Stimulated activated CD4-positive, alpha-beta T cell treated with anti-CD3 and anti-CD28 coated beads, Interleukin-4, amount 100 ng/mL, for 1 hour (primary cell): ENCODE data around the gene RANBP17.

ENCODE experiments used
- DNase-seq: peaks from one replicate; pipeline ENCODE4 v3.0.0-alpha.2; 2020

The RANBP17 gene

DNA sequence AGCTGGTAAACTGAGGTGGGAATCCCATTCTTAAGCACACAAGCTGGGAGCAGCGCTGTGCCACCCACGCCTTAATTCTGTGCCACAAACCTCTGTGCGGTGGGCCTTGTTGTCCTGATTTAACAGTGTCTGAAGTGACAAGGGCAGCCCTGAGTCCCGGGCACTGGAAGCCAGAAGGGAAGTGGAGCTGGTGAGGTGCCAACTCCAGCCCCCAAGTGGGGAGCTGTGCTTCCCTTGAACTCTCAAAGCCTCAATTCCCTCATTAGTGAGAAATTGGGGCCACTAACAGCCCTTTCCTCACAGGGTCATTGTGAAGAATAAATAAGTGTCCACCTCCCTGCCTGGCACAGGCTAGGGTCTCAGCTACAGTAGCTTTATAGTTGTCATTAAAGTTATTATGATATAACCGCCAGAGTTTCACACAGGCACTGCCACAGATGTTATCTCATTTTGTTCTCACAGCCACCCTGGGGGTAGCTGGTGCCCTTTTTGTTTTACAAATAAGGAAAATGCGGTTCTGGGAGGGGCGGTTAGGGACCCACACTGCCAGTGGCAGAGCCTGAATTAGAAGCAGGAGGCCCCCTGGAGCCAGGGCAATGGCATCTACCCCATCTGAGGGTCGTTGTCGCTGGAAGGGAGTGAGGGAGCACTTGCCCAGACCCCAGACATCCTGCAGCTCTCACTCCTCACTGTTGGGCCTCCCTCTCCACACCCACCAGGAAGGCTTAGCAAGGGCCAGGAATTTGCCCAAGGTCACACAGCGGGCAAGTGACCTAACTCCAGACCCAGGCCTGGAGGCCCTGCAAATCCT lies 445.2 kb downstream of the RANBP17 start:
- no peak for DNase-seq

DNA sequence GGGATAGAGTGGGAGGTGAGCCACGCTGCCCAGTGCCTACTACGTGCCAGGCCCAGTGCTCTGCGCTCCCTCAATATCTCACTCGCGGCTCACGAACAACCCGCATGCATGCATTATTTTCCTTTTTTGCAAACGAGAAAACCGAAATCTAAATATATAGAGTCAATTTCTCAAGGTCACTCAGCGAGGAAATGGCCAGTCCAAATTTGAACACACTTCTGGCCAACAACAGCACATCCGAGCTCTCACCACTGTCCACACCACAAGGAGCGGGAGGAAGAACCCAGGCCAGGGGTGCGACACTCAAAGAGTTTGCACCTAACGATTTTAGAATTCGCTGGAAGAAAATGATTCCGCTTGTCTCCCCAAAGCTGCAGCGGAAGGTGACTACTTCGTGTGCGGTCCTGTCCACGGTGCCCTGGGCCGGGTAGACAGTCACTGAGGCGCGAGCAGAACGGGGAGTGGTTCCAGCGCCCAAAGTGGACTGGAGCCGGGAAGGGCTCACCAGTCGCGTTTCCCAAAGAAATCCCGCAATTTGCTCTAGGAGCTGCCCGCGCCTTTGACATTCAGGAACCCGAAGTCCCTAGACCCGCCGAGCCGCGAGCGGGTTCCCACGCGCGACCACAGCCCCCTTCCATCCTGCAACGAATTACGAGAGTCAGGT lies 446.1 kb downstream of the RANBP17 start:
- DNase-seq, result no peak

- no peak for DNase-seq
Measured at GRCh38 chr5:171308453-171309275, 446.8 kb downstream of the RANBP17 start, which contains the start of gene TLX3. Gene TLX3 (plus strand): TSS chr5:171309248. CDS start chr5:171309366, 118 bp downstream.

GRCh38 chr5:171309276-171310211 lies 447.7 kb downstream of the RANBP17 start:
- DNase-seq, result no peak

- DNase-seq, result no peak
Measured at GRCh38 chr5:171310212-171310818, 448.5 kb downstream of the RANBP17 start.

- no peak for DNase-seq
Measured at GRCh38 chr5:171310819-171311321, 449.1 kb downstream of the RANBP17 start.

DNA sequence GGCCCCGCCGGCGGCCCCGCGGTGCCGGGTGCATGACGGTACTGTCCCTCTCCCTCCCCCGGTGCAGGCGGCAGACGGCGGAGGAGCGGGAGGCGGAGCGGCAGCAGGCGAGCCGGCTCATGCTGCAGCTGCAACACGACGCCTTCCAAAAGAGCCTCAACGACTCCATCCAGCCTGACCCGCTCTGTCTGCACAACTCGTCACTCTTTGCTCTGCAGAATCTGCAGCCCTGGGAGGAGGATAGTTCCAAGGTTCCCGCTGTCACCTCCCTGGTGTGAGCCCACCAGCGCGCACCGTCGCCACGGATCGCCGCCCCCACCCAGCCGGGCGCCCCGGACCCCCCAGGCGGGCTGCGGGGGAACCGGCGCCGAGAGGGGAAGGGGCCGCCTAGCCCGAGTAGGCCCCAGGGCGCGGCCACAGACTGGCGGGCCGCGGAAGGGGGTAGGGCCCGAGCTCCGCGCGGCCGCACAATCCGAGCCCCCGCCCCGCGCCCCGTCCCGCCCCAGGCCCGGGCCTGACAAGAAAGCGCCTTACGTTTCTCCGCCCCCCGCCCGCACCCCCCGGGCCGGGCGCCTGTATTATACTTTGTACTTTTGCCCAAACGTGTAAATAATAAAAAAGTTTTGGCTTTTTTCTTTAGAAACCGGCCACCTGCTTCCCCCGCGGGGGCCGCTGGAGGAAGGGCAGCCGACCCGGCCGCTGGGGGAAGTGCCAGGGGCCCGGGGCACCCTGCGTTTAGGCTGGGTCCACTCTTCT lies 449.7 kb downstream of the RANBP17 start:
- no peak for DNase-seq

GRCh38 chr5:171312129-171312974 lies 450.5 kb downstream of the RANBP17 start:
- no peak for DNase-seq

DNA sequence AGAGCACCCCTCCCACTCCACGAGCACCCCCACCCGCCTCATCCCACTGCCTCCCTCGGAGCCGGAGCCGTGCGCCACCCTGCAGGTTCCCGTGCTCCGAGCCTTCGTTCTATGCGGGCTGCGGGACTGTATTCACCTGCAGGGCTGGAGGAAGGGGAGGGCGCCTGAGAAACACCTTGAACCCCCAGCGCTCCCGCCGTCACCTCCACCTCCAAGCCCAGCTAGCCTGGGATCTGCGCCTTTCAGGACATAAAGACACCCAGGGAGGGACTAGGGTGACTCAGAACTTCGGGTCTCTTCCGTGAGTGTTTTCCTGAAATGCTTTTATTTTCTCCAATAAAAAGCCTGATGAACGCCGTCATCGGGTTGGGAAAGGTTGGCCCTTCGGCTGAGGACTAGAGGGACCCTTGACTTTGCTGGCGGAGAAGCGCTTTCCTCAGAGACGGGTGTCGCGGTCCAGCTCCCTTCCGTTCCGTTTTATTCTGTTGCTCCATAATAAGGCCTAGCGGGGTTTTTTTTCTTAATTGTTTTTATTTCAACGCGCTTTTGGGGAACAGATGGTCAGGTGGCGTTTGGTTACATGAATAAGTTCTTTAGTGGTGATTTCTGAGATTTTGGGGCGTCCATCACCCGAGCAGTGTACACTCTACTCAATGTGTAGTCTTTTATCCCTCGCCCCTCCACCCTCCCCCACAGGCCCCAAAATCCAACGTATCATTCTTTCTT lies 451.8 kb downstream of the RANBP17 start:
- DNase-seq, result no peak

GRCh38 chr5:171314728-171315385 lies 453.0 kb downstream of the RANBP17 start:
- no peak for DNase-seq

GRCh38 chr5:171315386-171315891 lies 453.6 kb downstream of the RANBP17 start:
- no peak for DNase-seq

DNA sequence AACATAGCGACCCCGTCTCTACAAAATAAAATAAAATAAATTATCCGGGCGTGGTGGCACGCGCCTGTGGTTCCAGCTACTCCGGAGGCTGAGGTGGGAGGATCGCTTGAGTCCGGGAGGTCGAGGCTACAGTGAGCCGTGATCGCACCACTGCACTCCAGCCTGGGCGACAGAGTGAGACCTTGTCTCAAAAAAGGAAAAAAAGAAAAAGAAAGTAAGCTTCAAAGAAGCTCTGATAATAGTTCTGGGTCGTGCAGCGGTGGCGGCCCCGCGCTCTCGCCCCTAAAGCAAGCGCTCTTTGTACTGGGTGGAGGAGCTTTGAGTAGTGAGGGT lies 454.1 kb downstream of the RANBP17 start:
- DNase-seq, result no peak

- DNase-seq, result no peak
Measured at GRCh38 chr5:171316258-171317121, 454.7 kb downstream of the RANBP17 start.

DNA sequence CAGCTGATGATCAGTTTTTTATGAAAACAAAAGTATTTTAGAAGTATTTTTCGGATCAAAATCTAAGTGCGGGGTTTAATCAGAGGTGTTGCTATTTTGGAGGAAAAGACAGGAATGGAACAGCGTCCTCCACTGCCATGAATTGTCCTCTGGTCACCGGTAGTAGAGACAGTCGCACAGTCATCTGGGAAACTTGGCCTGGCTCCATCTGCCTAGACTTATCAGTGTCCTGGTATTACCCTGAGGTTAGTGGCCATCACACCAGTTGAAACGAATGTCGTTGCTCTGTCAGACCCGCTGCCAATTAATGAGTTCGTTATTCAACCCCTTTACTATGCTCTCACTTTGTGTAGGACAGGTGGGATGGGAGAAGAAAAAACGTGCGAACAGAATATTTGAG lies 455.4 kb downstream of the RANBP17 start:
- no peak for DNase-seq

DNA sequence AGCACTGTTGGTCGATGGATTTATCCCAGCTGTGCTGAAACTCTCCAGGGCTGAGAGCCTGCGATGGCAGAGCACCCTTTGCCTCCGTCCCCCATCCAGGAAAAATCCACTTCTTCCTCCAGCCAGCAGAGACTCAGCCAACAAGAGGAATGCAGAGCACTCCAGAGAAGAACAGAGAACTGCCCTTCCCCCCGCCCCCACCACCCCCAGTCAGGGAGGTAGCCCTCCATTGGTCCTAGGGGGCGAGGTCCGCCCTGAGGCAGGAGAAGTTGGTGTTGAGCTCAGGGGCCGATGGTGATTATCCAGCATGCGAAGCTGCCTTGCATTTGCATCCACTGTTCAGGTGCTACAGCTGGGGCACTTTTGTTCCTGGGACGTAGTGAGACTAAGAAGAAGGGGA lies 456.2 kb downstream of the RANBP17 start:
- DNase-seq, result no peak

DNA sequence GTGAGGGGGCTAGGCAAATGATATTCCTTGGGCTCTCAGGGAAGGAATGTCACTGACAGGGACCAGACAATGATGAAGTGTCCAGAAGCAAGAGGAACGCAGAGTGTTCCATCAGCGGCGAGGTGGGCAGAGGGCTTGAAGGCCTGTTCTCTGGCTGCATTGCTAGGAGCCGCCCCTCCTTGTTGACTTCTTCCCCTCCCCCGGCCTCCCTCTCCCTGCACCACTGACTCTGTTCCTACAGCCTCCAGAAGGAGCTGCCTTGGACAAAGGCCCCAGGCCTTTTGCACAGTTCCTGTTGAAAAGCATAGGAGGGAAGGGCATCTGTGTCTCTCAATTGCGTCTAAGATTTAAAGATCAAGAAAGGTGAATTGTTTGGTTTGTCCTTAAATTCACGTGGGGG lies 459.6 kb downstream of the RANBP17 start:
- no peak for DNase-seq

DNA sequence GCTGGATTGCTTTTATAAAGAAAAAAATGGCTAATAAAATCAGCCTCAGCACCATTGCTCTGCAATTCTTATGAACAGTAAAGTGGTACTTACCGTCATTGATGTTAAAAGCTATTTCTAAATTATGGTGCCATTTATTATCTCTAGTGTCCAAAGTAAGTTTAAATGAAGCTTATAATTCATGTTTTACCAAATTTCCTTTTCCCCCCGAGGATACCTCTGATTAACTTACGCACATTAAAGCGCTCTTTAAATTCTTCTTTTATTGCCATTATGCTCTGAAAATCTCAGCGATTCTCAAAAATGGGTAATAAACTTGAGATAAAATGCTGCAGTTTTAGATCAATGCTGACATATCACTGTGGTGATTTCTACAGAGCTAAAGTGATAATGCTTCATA lies 460.7 kb downstream of the RANBP17 start:
- DNase-seq, result no peak

- DNase-seq, result no peak
Measured at GRCh38 chr5:171323007-171323406, 461.2 kb downstream of the RANBP17 start.
